Measurements from ENCODE around the gene LEPR.

Gene LEPR

GRCh38 chr1:65431111-65431705 lies 10.7 kb downstream of the LEPR start:
- in situ Hi-C loops (cut with HindIII; ENCODE audit: low sequenced_read_pairs): no loop called here
- TF ChIP-seq CTCF (IDR thresholded peaks at IDR 0.05; ENCODE audit: low read depth, low read length, missing control alignments): peak; percentile 55
- no peak overlapping the region for H3K4me3 ChIP-seq (ENCODE audit: low read depth, low read length)
- DNase-seq (ENCODE audit: low read depth): peak; percentile 55

- TF ChIP-seq CTCF (IDR thresholded peaks at IDR 0.05; ENCODE audit: low read depth, low read length, missing control alignments): no peak
- in situ Hi-C loops (cut with HindIII; ENCODE audit: low sequenced_read_pairs): no loop called here
- DNase-seq (ENCODE audit: low read depth): no peak
- no peak overlapping the region for H3K4me3 ChIP-seq (ENCODE audit: low read depth, low read length)
These were observed 12.4 kb downstream of the LEPR start for GRCh38 chr1:65432918-65433317.

GRCh38 chr1:65434255-65434654 lies 13.8 kb downstream of the LEPR start:
- TF ChIP-seq CTCF (IDR thresholded peaks at IDR 0.05; ENCODE audit: low read depth, low read length, missing control alignments): no peak
- no peak overlapping the region for H3K4me3 ChIP-seq (ENCODE audit: low read depth, low read length)
- DNase-seq (ENCODE audit: low read depth): no peak
- in situ Hi-C loops (cut with HindIII; ENCODE audit: low sequenced_read_pairs): no loop called here

GRCh38 chr1:65434760-65435159 lies 14.3 kb downstream of the LEPR start:
- DNase-seq (ENCODE audit: low read depth): no peak
- no peak for TF ChIP-seq CTCF (IDR thresholded peaks at IDR 0.05; ENCODE audit: low read depth, low read length, missing control alignments)
- no peak overlapping the region for H3K4me3 ChIP-seq (ENCODE audit: low read depth, low read length)
- in situ Hi-C loops (cut with HindIII; ENCODE audit: low sequenced_read_pairs): no loop called here

GRCh38 chr1:65435987-65436386 lies 15.5 kb downstream of the LEPR start:
- DNase-seq (ENCODE audit: low read depth): peak; percentile 87
- no peak overlapping the region for H3K4me3 ChIP-seq (ENCODE audit: low read depth, low read length)
- in situ Hi-C loops (cut with HindIII; ENCODE audit: low sequenced_read_pairs): no loop called here
- TF ChIP-seq CTCF (IDR thresholded peaks at IDR 0.05; ENCODE audit: low read depth, low read length, missing control alignments): no peak

- no peak for DNase-seq (ENCODE audit: low read depth)
- in situ Hi-C loops (cut with HindIII; ENCODE audit: low sequenced_read_pairs): no loop called here
- TF ChIP-seq CTCF (IDR thresholded peaks at IDR 0.05; ENCODE audit: low read depth, low read length, missing control alignments): no peak
- no peak overlapping the region for H3K4me3 ChIP-seq (ENCODE audit: low read depth, low read length)
These were observed 17.1 kb downstream of the LEPR start for GRCh38 chr1:65437616-65438015.
